SU-DHL-6 (cell line): Measurements from ENCODE around the gene NOS3.

Experiments used
- H2AFZ ChIP-seq: fragments of 200-600 bp; sonication (generic); 2 replicates; pipeline ENCODE4 v1.6.1; 2014; ENCODE audit warnings: low read depth, mild to moderate bottlenecking, moderate library complexity, mixed read lengths, antibody characterized with exemption, low read length; ENCODE audit not compliant: severe bottlenecking
- H3F3A ChIP-seq: fragments of 200-600 bp; shearing (Covaris generic); 2 replicates; pipeline ENCODE4 v1.6.0; 2016; ENCODE audit warnings: antibody characterized with exemption, mild to moderate bottlenecking; ENCODE audit not compliant: insufficient read depth
- H3K27ac ChIP-seq: fragments of 200-600 bp; sonication (generic); 2 replicates; pipeline ENCODE4 v1.5.1; 2016; ENCODE audit warnings: low read depth, mild to moderate bottlenecking, low read length, moderate library complexity, mixed read lengths
- H3K27me3 ChIP-seq: fragments of 200-600 bp; sonication (generic), shearing (Covaris generic); 2 replicates; pipeline ENCODE4 v1.6.0; 2014; ENCODE audit warnings: mild to moderate bottlenecking, low read length
- H3K36me3 ChIP-seq: fragments of 200-600 bp; sonication (generic); 2 replicates; pipeline ENCODE4 v1.6.1; 2014; ENCODE audit warnings: mild to moderate bottlenecking, low read length, mixed read lengths
- H3K4me2 ChIP-seq: fragments of 300-600, 200-600 bp; shearing (Covaris generic), sonication (generic); 2 replicates; pipeline ENCODE4 v1.6.0; 2014; ENCODE audit warnings: low read length, low read depth, mild to moderate bottlenecking; ENCODE audit not compliant: poor library complexity, severe bottlenecking
- H3K4me3 ChIP-seq: fragments of 200-600 bp; sonication (generic); 2 replicates; pipeline ENCODE4 v1.5.1; 2014; ENCODE audit warnings: antibody characterized with exemption, low read length, mild to moderate bottlenecking, mixed read lengths; ENCODE audit not compliant: insufficient read depth, poor library complexity, severe bottlenecking
- H3K79me2 ChIP-seq: fragments of 200-600 bp; sonication (generic); 2 replicates; pipeline ENCODE4 v1.6.1; 2014; ENCODE audit warnings: mild to moderate bottlenecking, low read length, moderate library complexity; ENCODE audit not compliant: insufficient read depth
- H3K9ac ChIP-seq: fragments of 200-600 bp; sonication (generic); 2 replicates; pipeline ENCODE4 v1.7.0; 2014; ENCODE audit warnings: mild to moderate bottlenecking, low read length
- H3K9me2 ChIP-seq: fragments of 200-600 bp; sonication (generic); replicated peaks from 2 replicates; pipeline ENCODE4 v1.6.1; 2014; ENCODE audit warnings: low read length; ENCODE audit not compliant: insufficient read depth
- H3K9me3 ChIP-seq: fragments of 200-600 bp; sonication (generic); 2 replicates; pipeline ENCODE4 v1.6.1; 2014; ENCODE audit warnings: low read length, mixed read lengths; ENCODE audit not compliant: insufficient read depth
- H4K20me1 ChIP-seq: fragments of 200-600 bp; sonication (generic); 2 replicates; pipeline ENCODE4 v1.6.1; 2014; ENCODE audit warnings: low read depth, mild to moderate bottlenecking, antibody characterized with exemption, low read length, moderate library complexity, mixed read lengths
- CTCF ChIP-seq: fragments of 200-600 bp; sonication (generic); IDR thresholded peaks from one replicate; pipeline ENCODE4 v1.5.1; 2017; ENCODE audit warnings: antibody characterized with exemption, mild to moderate bottlenecking, low read length, moderate library complexity; ENCODE audit not compliant: insufficient read depth, poor library complexity, severe bottlenecking
- EZH2phosphoT487 ChIP-seq: fragments of 200-600 bp; sonication (generic), shearing (Covaris generic); conservative IDR thresholded peaks from 2 replicates; pipeline ENCODE4 v1.6.1; 2018; ENCODE audit warnings: mild to moderate bottlenecking, antibody characterized with exemption, low read length, moderate library complexity, mixed read lengths

NOS3 gene

GRCh38 chr7:150978126-150978789 is 12.6 kb upstream of the NOS3 start, which contains the start of gene KCNH2:
KCNH2 (minus strand) TSS chr7:150978321; CDS start chr7:150977913, 408 bp downstream.
- no peaks in the 10 kb centered on the region for H3F3A ChIP-seq
- no peak within 1 kb of the TSS for H2AFZ ChIP-seq
- no peaks in the 10 kb centered on the region for H3K9me2 ChIP-seq
- no peaks in the 10 kb centered on the region for H3K9me3 ChIP-seq
- H3K9ac ChIP-seq, result no peak within 1 kb of the TSS
- no peaks in the 10 kb centered on the region for H3K27me3 ChIP-seq
- H3K36me3 ChIP-seq, result no peaks in the 10 kb centered on the region
- no peak within 1 kb of the TSS for H3K27ac ChIP-seq
- TF ChIP-seq EZH2phosphoT487 (no peak), CTCF (no peak)
- no peaks in the 10 kb centered on the region for H4K20me1 ChIP-seq
- no peak within 1 kb of the TSS for H3K4me3 ChIP-seq
- peak within 1 kb of the TSS; percentile 32 for H3K4me2 ChIP-seq
- no peaks in the 10 kb centered on the region for H3K79me2 ChIP-seq

GRCh38 chr7:150979713-150980390 is 11.0 kb upstream of the NOS3 start:
- Histone ChIP-seq H3K4me3 (no peak overlapping the region), H3K9ac (no peak overlapping the region), H4K20me1 (no peaks in the 10 kb centered on the region), H3K27me3 (no peaks in the 10 kb centered on the region), H3K4me2 (no peak overlapping the region), H3F3A (no peaks in the 10 kb centered on the region), H3K36me3 (no peaks in the 10 kb centered on the region), H3K9me2 (no peaks in the 10 kb centered on the region), H3K27ac (no peak overlapping the region), H2AFZ (no peak overlapping the region), H3K79me2 (no peaks in the 10 kb centered on the region), H3K9me3 (no peaks in the 10 kb centered on the region)
- TF ChIP-seq EZH2phosphoT487 (no peak), CTCF (no peak)

- H2AFZ ChIP-seq, result no peak overlapping the region
- H3K4me2 ChIP-seq, result no peak overlapping the region
- H3K9me3 ChIP-seq, result no peaks in the 10 kb centered on the region
- no peaks in the 10 kb centered on the region for H3F3A ChIP-seq
- no peaks in the 10 kb centered on the region for H3K36me3 ChIP-seq
- H3K4me3 ChIP-seq, result no peak overlapping the region
- H3K27me3 ChIP-seq, result no peaks in the 10 kb centered on the region
- H3K9me2 ChIP-seq, result no peaks in the 10 kb centered on the region
- no peaks in the 10 kb centered on the region for H4K20me1 ChIP-seq
- H3K79me2 ChIP-seq, result no peaks in the 10 kb centered on the region
- no peak overlapping the region for H3K27ac ChIP-seq
- no peak overlapping the region for H3K9ac ChIP-seq
- no peak for TF ChIP-seq EZH2phosphoT487
- no peak for TF ChIP-seq CTCF
Measured at GRCh38 chr7:150980663-150981062, 10.2 kb upstream of the NOS3 start.
